GM12878 (cell line): ENCODE results near the gene OR2D3. TPM values are rescaled to one million over a fixed set of nuclear protein-coding genes. Genes with fewer than 3 reads are reported as not detected.

Experiments used
- ASH2L ChIP-seq: fragments of 300-600, 200-600 bp; sonication (generic); IDR thresholded peaks from 2 replicates; pipeline ENCODE4 v1.6.1; 2017; ENCODE audit warnings: low read depth, mild to moderate bottlenecking, borderline replicate concordance
- HDAC6 ChIP-seq: fragments of 200-600 bp; sonication (generic); IDR thresholded peaks from one replicate; pipeline ENCODE4 v1.8.0; 2017; ENCODE audit warnings: antibody characterized with exemption; ENCODE audit not compliant: unreplicated experiment
- NFXL1 ChIP-seq: fragments of 450-650 bp; IDR thresholded peaks from 2 replicates; pipeline ENCODE4 v1.6.1; 2017; ENCODE audit warnings: antibody characterized with exemption, mild to moderate bottlenecking, borderline replicate concordance
- ZBED1 ChIP-seq: IDR thresholded peaks from 2 replicates; pipeline ENCODE4 v1.6.1; 2016; ENCODE audit warnings: borderline replicate concordance
- polyA plus RNA-seq, 11 experiments: library from polyadenylated mRNA; depleted of rRNA in 4 of 11; unstranded in 6 of 11; stranded (reverse) in 5 of 11; fragments of >200 nt; fragmentation: Nextera tagmentation in 4 of 11; fragmentation: Illumina TruSeq in 1 of 11; extraction: Ambion mirVana in 4 of 11; extraction: Trizol in 1 of 11; gene quantifications; 1 replicate in 1 of 11; 2 replicates in 10 of 11; pipeline versions ENCODE4 v1.2.1 to v1.2.3, GENCODE V29; 2011 to 2016; ENCODE audit warnings: inconsistent platforms in 2 of 11, missing spikeins in 2 of 11, low read depth in 1 of 11
- total RNA-seq, 4 experiments: library from RNA; depleted of rRNA in 3 of 4; stranded (reverse); fragments of >200 nt in 3 of 4; fragmentation: Illumina TruSeq in 1 of 4; extraction: Trizol in 1 of 4; gene quantifications; 2 replicates each; pipeline versions ENCODE4 v1.2.1 to v1.2.3, GENCODE V29; 2013 to 2021
- TF ChIP-seq, protein P1 (sequence below): fragments of 450-650 bp; IDR thresholded peaks from 2 replicates; pipeline ENCODE4 v1.6.1; 2018; ENCODE audit warnings: borderline replicate concordance, mild to moderate bottlenecking; ENCODE audit not compliant: partially characterized antibody
- TF ChIP-seq, protein P2 (sequence below): fragments of 450-650 bp; IDR thresholded peaks from 2 replicates; pipeline ENCODE4 v1.6.1; 2017; ENCODE audit warnings: antibody characterized with exemption, mild to moderate bottlenecking, moderate library complexity
- TF ChIP-seq, protein P3 (sequence below): fragments of 450-650 bp; IDR thresholded peaks from 2 replicates; pipeline ENCODE4 v1.6.1; 2017; ENCODE audit warnings: borderline replicate concordance

OR2D3 gene
- total and polyA plus RNA-seq, 10 of the 15 experiments (the other 5 are each of a cell fraction or from before 2014, with no cell fraction given), result 0.20 TPM; not detected in 9

DNA sequence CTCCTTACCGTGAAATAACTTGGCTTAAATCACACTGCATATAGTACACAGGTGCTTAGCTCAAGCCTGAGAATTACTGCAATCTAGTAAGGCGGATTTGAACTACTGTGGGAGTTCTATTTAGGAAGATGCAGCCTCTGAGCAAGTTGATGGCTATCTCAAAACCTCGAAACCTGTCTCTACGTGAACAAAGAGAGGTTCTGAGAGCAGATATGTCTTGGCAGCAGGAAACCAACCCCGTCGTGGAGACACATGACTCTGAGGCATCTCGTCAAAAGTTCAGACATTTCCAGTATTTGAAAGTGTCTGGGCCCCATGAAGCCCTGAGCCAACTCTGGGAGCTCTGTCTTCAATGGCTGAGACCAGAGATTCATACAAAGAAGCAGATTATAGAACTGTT is 11.3 kb downstream of the OR2D3 start (continued):
- TF ChIP-seq, protein P1, sequence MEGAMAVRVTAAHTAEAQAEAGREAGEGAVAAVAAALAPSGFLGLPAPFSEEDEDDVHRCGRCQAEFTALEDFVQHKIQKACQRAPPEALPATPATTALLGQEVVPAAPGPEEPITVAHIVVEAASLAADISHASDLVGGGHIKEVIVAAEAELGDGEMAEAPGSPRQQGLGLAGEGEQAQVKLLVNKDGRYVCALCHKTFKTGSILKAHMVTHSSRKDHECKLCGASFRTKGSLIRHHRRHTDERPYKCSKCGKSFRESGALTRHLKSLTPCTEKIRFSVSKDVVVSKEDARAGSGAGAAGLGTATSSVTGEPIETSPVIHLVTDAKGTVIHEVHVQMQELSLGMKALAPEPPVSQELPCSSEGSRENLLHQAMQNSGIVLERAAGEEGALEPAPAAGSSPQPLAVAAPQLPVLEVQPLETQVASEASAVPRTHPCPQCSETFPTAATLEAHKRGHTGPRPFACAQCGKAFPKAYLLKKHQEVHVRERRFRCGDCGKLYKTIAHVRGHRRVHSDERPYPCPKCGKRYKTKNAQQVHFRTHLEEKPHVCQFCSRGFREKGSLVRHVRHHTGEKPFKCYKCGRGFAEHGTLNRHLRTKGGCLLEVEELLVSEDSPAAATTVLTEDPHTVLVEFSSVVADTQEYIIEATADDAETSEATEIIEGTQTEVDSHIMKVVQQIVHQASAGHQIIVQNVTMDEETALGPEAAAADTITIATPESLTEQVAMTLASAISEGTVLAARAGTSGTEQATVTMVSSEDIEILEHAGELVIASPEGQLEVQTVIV, result no peak
- TF ChIP-seq ASH2L (no peak), ZBED1 (no peak), NFXL1 (no peak), HDAC6 (no peak)
- TF ChIP-seq, protein P2, sequence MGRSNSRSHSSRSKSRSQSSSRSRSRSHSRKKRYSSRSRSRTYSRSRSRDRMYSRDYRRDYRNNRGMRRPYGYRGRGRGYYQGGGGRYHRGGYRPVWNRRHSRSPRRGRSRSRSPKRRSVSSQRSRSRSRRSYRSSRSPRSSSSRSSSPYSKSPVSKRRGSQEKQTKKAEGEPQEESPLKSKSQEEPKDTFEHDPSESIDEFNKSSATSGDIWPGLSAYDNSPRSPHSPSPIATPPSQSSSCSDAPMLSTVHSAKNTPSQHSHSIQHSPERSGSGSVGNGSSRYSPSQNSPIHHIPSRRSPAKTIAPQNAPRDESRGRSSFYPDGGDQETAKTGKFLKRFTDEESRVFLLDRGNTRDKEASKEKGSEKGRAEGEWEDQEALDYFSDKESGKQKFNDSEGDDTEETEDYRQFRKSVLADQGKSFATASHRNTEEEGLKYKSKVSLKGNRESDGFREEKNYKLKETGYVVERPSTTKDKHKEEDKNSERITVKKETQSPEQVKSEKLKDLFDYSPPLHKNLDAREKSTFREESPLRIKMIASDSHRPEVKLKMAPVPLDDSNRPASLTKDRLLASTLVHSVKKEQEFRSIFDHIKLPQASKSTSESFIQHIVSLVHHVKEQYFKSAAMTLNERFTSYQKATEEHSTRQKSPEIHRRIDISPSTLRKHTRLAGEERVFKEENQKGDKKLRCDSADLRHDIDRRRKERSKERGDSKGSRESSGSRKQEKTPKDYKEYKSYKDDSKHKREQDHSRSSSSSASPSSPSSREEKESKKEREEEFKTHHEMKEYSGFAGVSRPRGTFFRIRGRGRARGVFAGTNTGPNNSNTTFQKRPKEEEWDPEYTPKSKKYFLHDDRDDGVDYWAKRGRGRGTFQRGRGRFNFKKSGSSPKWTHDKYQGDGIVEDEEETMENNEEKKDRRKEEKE, result no peak
- TF ChIP-seq, protein P3, sequence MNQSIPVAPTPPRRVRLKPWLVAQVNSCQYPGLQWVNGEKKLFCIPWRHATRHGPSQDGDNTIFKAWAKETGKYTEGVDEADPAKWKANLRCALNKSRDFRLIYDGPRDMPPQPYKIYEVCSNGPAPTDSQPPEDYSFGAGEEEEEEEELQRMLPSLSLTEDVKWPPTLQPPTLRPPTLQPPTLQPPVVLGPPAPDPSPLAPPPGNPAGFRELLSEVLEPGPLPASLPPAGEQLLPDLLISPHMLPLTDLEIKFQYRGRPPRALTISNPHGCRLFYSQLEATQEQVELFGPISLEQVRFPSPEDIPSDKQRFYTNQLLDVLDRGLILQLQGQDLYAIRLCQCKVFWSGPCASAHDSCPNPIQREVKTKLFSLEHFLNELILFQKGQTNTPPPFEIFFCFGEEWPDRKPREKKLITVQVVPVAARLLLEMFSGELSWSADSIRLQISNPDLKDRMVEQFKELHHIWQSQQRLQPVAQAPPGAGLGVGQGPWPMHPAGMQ, result no peak
